Measurements from ENCODE around the gene ING5. TPM values are rescaled to one million over a fixed set of nuclear protein-coding genes. Genes with fewer than 3 reads are reported as not detected.
A peak's percentile ranks its signal among the peaks of the same experiment; 100 is the strongest.

The ING5 gene
- total RNA-seq, 2 donors from 2014 or later, result 21.9 to 32.7 TPM

DNA sequence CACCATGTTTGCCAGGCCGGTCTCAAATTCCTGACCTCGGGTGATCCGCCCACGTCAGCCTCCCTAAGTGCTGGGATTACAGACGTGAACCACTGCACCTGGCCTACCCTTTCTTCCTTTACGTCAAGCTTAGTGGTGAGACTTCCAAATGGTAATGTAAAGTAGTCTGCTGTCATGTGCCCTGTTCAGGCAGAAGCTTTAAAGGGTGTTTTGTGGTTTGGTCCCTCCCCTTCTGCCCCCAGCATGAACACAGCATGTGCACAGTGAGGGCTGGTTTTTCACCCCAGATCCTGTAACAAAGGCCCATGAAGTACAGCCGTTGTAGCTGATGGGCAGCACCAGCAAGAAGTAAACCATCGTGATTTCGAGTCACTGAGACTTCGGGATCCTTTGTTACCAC is 12.5 kb upstream of the ING5 start:
- no peak overlapping the region for H3K4me3 ChIP-seq
- H3K4me1 ChIP-seq, result peaks cover 0 to 28% of the 10 kb centered on the region in 2 donors
- H3K36me3 ChIP-seq, result peaks cover 25% of the 10 kb centered on the region
- TF ChIP-seq, protein P1, sequence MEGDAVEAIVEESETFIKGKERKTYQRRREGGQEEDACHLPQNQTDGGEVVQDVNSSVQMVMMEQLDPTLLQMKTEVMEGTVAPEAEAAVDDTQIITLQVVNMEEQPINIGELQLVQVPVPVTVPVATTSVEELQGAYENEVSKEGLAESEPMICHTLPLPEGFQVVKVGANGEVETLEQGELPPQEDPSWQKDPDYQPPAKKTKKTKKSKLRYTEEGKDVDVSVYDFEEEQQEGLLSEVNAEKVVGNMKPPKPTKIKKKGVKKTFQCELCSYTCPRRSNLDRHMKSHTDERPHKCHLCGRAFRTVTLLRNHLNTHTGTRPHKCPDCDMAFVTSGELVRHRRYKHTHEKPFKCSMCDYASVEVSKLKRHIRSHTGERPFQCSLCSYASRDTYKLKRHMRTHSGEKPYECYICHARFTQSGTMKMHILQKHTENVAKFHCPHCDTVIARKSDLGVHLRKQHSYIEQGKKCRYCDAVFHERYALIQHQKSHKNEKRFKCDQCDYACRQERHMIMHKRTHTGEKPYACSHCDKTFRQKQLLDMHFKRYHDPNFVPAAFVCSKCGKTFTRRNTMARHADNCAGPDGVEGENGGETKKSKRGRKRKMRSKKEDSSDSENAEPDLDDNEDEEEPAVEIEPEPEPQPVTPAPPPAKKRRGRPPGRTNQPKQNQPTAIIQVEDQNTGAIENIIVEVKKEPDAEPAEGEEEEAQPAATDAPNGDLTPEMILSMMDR (IDR thresholded peaks at IDR 0.05), result no peak
- H3K27ac ChIP-seq, result no peak overlapping the region
- no peaks in the 10 kb centered on the region for H3K9me3 ChIP-seq
- H3K27me3 ChIP-seq, result no peaks in the 10 kb centered on the region
- DNase-seq (ENCODE audit: low spot score), result no peak

GRCh38 chr2:241690202-241690717 is 11.6 kb upstream of the ING5 start:
- TF ChIP-seq, protein P1 (IDR thresholded peaks at IDR 0.05), result no peak
- H3K9me3 ChIP-seq, result no peaks in the 10 kb centered on the region
- H3K27ac ChIP-seq, result no peak overlapping the region
- peaks cover 0 to 28% of the 10 kb centered on the region in 2 donors for H3K4me1 ChIP-seq
- no peaks in the 10 kb centered on the region for H3K27me3 ChIP-seq
- no peak overlapping the region for H3K4me3 ChIP-seq
- no peak for DNase-seq (ENCODE audit: low spot score)
- H3K36me3 ChIP-seq, result peaks cover 31% of the 10 kb centered on the region

- Histone ChIP-seq H3K4me1 (peaks cover 0 to 19% of the 10 kb centered on the region in 2 donors), H3K9me3 (no peaks in the 10 kb centered on the region), H3K27me3 (no peaks in the 10 kb centered on the region), H3K27ac (no peak overlapping the region), H3K36me3 (peaks cover 31% of the 10 kb centered on the region), H3K4me3 (no peak overlapping the region)
- TF ChIP-seq, protein P1 (IDR thresholded peaks at IDR 0.05), result no peak
- no peak for DNase-seq (ENCODE audit: low spot score)
These were observed 9.4 kb upstream of the ING5 start for GRCh38 chr2:241692448-241692847.

- Histone ChIP-seq H3K36me3 (peaks cover 20% of the 10 kb centered on the region), H3K27ac (no peak overlapping the region), H3K4me1 (no peaks in the 10 kb centered on the region), H3K27me3 (no peaks in the 10 kb centered on the region), H3K4me3 (no peak overlapping the region), H3K9me3 (no peaks in the 10 kb centered on the region)
- no peak for DNase-seq (ENCODE audit: low spot score)
- TF ChIP-seq, protein P1 (IDR thresholded peaks at IDR 0.05), result no peak
These were observed 6.2 kb upstream of the ING5 start for GRCh38 chr2:241695651-241696050.

DNA sequence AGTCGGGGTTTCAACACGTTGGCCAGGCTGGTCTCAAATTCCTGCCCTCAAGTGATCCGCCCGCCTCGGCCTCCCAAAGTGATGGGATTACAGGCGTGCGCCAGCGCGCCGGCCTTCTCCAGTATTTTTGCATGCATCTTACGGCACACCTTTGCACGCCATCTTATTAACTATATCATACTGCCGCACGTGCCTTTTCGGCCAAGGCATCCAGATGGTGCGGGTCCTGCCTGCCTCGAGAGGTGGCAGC is 765 bp upstream of the ING5 start:
- DNase-seq (ENCODE audit: low spot score), result peak; percentile 82
- Histone ChIP-seq H3K27ac (peak overlapping the region; percentile 87 to 95), H3K4me3 (peak overlapping the region; percentile 72 to 79)

More for the DNA sequence above, 765 bp upstream of the ING5 start:
- peaks cover 17% of the 10 kb centered on the region for H3K36me3 ChIP-seq
- peaks cover 0 to 15% of the 10 kb centered on the region in 2 donors for H3K4me1 ChIP-seq
- H3K27me3 ChIP-seq, result no peaks in the 10 kb centered on the region
- no peaks in the 10 kb centered on the region for H3K9me3 ChIP-seq
- TF ChIP-seq, protein P1 (IDR thresholded peaks at IDR 0.05), result peak; percentile 21 to 56
